Islet precursor cell (in vitro differentiated cells): ENCODE results near the gene ZRSR2.
"Not testable (repeated sequence)": the region's sequence is repeated elsewhere in the genome, so short reads cannot be mapped to it uniquely, and the experiment has no call there.

Experiments
- DNase-seq: peaks from one replicate; pipeline ENCODE4 v3.0.0-alpha.2; 2018

Gene ZRSR2

DNA sequence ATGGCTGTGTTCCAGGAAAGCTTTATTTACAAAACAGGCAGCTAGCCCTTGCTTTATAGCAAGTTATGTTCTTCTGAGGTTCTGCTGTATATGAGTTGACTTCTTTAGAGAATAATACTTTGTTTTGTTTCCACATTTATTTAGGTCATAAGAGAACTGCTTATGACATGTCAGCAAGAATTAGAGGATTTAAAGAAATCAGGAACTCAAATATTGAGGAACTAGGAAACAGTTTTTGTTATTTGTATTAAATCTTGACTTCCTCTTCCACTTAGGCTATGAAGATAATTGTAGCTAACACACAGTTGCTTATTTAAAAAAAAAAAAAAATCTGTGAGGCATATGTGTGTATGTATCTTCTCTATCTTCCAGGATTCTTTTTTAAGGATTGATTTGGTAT is 14.3 kb downstream of the ZRSR2 start:
- DNase-seq: no peak

DNA sequence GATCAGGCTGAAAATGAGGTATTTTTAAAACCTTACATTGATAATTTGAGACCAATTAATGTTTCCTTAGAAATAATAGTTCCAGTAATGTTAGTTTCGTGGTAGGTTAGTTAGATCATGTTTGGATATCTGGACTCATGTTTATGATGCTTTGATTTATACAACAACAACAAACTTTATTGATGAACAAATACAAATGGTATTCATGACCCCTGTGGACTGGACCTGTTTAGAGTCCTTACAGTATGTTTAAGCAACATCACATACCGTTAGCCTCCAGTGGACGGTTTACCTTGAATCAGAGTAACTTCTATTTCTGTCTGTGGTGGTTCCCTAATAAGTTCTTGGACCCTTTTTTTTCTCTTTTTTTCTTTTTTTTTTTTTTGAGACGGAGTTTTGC is 18.0 kb downstream of the ZRSR2 start:
- no peak for DNase-seq

DNA sequence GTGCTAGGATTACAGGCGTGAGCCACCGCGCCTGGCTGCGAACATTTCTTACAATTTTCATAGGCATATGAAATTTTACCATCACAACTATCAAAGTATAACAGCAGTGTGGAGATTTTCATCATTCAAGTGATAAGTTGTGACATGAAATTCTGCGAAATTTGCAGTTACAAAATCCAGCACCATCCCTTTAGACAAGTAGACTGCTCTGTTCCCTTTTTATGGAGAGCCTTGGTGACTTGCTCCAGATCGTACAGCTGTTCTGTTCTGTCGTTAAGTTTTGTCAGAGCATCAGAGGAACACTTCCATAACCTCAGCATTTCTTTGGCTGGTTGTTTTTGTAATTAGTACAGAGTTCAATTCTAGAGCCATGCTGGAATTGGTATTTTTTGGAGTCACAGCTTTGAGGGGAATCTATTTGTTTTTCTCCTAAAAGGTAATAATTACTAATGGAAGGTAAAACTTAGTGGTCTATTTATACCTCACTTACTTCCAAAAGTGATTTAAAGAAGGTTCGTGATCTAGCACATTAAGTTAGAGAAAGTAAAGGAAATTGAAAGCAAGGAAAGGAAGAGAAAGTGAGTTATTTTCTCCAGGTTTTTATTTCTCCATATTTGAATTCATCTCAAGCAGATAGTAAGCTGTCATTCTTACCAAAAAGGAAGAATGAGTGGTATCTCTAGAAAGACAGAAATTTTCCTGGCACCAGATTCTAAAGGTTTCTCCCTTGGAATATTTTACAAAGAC is 22.1 kb downstream of the ZRSR2 start:
- DNase-seq: no peak

DNA sequence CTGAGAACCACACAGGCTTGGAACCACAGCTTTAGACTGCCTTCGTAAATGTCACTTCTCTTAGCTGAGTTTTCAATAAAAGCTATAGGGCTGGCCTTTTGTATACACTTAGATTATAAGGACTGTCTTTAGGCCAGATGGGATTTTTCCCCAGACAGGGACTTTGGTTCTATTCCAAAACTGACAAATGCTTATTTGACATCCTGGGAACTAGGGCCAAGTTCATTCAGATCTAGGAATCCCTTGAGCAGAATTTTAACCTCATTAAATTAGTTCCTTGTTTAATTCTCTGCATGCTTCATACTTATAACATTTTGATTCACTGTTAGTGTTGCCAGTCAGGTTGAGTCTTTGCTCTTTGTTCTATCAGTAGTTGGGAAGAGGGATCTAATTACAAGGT is 23.1 kb downstream of the ZRSR2 start:
- no peak for DNase-seq

DNA sequence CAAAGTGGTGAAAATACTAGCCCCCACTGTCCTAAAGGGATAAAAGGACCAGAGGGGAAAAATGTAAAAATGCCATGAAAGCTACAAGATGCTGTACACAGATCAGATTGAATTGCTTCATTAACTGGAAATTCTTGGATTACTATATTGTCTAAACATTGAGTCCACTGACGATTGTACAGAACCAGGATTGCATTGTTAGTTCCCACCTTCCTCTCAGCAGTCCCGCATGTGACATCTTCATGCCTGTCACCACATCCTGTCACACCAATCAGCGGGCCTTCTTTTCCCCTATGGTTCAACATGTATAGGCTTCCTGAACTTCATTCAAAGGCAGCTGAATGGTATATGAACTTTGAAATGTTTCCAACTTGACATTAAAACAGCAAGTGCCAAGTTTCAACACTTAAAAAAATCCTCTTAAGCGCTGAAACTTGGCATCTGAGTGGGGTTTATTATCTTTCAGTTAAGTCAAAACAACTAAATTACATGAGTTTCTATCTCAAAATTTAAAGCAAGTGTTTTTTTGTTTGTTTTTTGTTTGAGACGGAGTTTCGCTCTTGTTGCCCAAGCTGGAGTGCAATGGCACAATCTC is 24.6 kb downstream of the ZRSR2 start:
- no peak for DNase-seq

DNA sequence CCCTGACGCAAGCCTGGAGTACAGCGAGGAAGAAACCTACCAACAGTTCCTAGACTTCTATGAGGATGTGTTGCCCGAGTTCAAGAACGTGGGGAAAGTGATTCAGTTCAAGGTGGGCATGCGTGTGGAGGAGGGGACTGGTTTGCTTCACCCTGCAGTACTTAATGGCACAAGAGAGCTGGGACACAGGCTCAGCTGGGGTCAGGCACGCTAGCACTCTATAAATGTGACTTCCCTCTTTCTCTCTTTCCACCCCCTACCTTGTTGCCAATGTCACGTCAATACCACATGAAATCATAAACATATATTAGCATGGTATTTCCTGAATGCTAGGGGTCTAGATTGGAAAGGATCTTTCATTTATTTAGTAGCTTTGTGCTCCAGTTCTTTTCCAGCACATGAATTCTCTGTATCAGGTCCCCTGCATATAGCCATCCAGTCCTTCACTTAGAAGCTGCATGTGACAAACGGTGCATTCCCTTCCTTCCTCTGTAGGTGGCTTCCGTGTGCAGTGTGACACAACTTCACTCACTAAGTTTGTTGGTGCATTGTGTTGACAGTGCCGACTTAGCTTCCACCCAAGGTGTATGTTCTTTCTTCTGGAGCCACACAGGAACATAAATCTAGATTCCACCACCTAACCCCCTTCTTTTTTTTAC is 25.6 kb downstream of the ZRSR2 start:
- peak; percentile 80 for DNase-seq

DNA sequence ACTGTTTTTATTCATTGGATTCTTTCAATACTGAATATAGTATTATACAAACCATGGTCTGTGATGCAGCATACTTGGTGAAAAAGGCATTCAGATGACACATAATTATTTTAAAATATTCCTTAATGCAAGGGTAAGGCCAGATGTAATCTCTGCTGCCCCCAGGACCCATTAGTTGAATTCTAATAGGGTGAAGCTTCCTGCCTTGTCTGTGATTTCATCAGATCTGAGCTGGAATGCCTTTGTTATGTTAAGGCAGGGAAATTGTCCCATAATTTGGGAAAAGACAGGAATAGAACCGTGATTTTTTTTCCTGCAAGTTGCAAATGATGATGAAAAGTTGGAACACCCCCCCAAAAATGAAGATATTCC is 26.1 kb downstream of the ZRSR2 start:
- peak; percentile 52 for DNase-seq

DNA sequence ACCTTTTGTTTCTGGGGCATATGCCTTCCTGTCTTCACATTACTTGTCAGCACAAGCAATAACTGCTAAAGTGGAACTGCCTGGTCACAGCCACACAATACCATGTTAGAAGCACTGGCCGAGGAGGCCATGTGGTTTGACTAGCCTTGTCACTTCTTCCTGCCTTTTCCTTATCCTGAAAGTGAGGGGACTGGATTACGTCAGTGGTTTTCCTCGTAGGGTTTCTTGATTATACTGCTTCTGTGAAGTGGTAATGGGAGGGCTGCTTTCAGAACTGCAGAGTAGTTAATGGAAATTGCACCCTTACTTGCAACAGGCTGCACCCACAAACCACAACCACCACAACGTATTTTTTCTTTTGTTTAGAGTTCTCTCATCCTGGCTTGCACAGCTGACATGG is 26.6 kb downstream of the ZRSR2 start:
- peak; percentile 86 for DNase-seq

DNA sequence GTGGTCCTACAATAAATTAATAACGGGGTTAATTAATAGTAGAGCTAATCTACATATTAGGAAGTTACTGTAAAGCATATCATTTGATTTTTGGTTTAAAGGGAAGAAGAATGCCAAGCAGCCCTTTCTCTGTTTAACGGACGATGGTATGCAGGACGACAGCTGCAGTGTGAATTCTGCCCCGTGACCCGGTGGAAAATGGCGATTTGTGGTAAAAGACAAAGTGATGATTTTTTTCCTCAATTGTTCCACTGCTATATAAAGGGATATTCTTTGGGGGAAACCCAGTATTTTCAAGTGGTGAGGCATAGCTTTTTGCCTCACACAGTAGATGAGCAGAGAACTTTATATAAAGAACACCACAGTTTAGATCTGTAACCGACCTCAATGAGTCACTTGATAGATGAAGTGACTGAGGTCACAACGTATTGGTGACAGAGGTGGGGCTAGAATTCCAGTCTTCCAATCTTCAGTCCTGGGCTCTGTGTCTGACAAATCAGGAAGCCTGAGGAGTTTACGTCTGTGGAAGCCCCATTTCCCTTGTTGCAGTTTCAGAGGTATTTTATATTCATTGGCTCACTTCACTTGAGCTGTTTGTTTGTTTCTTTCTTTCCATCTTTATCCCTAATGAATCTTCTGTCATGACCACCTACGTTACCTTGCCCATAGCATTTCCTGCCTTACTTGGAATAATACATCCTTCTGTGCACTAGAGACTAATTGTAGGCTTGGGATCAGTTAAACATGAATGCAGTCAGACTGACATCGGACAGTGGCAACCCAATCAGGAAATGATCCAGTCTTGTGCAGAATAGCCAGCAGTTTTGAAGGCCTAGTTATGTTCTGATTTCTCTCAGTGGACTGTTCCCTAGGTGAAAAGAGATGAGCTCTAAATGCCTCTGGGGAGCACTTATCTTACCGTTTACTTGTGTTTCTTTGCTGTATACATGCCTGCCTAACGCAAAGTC is 30.1 kb downstream of the ZRSR2 start:
- peak; percentile 58 for DNase-seq

DNA sequence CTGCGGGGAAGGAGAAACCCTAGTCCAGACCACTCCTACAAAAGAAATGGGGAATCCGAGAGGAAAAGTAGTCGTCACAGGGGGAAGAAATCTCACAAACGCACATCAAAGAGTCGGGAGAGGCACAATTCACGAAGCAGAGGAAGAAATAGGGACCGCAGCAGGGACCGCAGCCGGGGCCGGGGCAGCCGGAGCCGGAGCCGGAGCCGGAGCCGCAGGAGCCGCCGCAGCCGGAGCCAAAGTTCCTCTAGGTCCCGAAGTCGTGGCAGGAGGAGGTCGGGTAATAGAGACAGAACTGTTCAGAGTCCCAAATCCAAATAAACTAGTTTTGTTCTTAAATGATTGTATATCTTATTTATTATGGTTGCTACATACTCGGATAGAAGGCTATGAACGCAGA is 32.6 kb downstream of the ZRSR2 start:
- no peak for DNase-seq

DNA sequence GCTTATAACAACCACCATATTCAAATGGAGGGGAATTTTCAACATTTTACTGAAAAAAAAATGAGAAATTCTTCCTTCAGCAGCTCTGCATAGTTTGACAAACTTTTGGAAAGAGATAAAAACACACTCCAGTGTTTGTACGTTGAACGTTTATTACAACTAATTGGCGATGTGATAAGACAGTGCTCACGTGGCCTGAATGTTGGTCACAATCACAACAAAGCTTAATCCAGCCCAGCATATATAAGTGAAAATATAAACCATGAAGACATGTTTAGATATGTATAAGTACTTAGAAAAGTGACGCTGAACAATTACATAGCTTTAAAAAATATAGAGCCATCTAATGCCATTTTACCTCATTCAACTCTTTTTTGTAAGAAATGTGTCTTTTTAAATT is 35.7 kb downstream of the ZRSR2 start:
- no peak for DNase-seq

DNA sequence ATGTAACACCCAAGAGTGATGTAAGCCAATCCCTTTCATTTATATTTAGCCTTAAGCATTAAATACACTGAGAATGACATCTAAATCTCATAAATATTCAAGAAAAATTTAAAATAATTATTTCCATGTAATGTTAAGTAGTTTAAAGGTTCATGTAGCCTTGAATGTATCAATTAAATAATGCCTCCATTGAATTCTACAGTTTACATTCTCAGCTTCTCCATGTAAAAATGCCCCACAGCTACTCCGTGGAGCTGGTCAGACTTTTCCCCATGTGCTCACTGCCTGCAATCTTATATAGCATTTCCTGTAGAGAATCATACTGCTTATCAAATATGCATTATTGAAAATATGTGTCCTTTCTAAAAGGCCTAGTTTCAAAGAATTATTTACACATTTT is 38.9 kb downstream of the ZRSR2 start:
- DNase-seq: no peak

DNA sequence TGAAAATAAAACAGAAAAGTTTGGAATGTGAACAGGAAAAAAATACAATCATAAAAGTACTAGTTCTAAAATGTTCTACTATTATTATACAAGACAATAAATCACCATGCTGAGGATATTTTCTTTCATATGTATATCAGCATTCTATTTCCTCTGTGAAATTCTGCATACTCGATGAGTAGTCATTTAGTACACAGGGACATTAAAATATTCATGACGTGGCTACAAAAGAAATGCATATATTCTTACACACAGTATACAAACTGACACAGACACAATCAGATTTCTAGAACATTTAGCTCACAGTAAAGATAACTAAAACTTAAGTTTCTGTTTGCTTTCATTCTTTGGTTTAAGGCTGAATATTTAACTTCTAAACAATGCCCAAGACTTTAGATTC is 41.1 kb downstream of the ZRSR2 start:
- not testable (repeated sequence) for DNase-seq

DNA sequence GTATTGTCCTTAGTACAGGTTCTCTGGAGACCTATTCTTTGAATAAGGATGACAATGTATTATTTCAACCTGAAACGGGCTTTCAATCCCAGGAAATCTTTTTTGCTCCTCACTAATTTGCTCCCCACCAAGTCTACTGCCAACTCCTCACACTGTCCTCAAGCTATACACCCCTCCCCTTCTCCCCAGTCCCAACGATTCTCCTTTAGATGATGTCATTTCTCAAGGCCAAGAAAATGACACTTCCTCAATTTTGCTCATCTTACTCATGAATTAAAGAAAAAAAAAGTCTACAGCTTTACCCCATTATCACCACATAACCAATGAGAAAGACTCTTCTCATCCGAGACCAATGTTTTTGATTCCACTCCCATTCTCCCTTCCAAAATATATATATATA is 43.8 kb downstream of the ZRSR2 start:
- DNase-seq: no peak

DNA sequence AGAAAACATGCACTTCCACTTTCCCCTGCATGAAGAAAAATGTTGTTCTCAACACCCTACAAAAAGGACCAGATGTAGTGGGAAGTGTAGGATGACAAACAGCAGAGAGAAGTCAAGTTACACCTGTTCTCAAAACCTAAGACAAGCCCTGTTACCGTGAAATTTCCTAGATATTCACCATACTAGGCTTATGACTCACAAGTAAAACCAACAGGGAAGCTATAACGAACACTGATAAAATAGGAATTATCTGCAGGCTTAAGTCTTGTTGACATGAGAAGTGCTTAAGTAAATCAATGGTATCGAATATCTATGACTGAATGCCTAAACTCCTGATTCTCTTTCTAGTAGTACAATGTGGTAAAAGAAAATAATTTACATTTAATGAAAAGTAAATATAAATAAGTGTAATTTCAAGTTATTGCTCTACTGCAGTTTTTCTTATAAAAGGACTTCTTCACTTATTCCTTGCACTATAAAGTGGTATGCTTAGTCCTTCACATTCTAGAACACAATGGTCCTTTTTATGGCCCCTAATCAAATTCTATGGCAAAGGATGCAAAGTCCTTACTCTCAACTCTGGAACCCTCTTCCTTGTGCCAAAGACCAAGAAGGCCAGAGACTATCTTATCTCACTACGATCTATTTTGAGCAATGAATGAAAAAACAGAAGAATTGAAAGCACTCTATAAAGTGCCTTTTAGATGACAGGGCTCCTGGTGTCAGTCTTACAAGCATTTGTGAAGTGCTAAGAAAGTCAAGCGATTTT is 44.7 kb downstream of the ZRSR2 start:
- no peak for DNase-seq

DNA sequence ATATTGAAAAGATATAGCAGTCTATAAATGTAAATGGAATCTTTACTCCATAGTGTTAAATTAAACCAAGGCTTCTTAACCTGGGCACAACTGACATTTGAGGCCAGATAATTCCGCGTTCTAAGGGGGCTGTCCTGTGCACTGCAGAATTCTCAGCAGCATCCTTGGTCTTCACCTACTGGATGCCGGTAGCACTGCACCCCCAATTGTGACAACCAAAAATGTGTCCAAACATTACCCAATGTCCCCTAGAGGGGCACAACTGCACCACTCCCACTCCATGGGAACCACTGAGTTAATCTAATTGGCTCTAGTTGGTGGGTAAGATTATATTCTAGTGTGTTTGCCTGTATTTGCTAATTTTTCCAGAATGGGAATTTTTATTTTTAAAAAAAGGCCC is 47.7 kb downstream of the ZRSR2 start:
- no peak for DNase-seq

DNA sequence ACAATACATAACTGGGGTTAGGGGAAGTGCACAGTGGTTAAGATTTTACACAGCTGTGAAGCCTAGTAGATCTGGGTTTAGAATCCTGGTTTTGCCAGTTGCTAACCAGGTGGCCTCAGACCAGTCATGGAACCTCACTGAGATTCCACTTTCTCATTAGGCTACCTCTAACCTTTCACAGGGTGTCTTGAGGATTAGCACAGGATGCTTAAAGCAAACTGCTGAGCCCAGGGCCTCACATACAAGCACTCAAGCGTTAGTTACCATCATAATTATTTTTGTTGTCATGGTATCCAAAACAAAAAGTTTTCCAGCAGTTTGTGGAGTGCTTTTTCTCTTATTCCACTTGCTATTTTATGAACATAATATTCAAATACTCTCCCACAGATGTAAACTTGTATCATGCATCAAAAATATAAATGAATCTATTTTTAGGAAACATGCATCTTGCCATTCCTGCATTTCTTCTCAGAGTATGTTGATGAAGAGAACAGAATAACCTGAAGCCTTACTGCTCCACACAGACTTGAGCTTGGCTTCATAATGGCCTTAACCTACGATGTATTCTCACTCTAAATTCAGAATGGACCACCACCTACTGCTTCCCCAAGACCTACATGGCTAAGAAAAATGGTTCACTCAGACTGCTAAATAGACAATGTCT is 51.7 kb downstream of the ZRSR2 start:
- DNase-seq: no peak

DNA sequence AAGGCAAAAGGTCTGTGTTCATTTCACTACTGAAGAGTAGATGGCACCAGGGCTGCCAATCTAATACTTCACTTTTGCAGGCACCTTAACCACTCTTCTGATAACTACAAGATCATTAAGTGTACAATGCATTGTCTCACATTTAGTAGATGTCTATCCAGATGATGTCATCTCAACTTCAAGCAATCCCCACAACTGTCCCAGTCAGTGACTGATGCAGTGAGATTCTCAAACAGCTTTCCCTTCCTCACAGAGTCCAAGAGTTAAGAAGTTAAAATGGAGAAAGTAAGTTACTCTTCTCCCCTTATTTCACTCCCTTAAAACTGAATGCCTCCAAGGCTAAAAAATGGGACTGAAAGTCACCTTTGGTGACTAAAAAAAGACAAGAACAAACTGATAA is 53.7 kb downstream of the ZRSR2 start:
- DNase-seq: no peak

DNA sequence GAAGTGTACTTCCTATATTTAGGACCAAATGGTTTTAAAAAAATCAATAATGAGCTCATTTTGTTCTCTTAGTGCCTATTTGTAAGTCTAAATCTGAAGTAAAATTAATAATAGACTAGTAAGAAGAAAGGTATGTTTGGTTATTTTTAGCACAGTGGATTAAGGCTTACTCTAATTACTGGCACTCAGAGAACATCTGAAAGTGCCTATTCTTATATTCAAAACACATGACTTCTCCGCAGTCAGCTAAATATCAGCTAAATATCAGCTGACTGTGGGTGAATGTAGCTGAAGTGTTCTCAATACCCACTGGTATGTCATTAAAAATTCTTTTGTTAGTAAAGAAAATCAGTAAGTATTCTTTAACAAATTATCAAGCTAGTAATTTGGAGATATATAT is 58.3 kb downstream of the ZRSR2 start:
- DNase-seq: no peak

DNA sequence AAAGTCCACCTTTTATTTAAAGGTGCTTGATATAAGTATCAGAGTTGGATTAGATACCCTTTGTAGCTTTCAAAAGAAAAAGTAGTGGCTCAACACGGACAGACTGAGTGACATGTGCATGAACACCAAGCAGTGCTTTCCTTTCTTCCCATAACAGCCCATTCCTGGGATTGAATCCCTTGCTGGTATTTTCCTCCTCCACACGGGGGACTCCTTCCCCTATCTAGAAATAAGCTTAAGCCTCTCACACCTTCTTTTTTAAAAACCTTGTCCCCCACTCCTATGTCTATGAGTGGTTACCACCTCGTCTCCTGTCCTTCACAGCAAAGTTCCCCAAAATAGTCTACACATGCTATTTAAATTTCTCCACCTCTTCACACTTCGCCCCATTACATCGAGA is 59.3 kb downstream of the ZRSR2 start:
- no peak for DNase-seq

DNA sequence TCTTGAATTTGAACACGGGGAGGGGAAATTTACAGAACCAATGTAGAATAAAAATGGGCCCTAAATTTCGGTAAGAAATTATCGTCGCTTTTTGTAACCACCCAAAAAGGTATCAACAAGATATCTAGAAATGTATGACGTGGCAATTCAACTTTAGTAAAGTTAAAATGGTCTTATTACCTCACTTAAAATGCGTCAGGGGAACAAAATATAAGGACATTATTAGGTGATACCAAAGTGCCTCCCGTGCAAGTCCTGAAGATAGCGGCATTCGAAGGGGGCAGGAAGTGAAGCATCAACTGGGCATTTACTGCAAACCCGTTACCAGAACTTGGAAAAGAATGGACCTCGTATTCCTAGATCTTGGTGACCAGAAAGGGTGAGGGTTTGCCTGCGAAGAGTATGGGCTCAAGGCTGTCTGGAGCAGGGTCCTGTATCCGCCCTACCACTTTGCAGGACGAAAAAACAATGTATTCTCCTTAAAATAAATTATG is 63.3 kb downstream of the ZRSR2 start:
- no peak for DNase-seq
